WTC11 (cell line): ENCODE results near the gene D2HGDH. TPM values are rescaled to one million over a fixed set of nuclear protein-coding genes. Genes with fewer than 3 reads are reported as not detected.

Experiments used
- ATAC-seq: fragments of 200-7000 bp; cut with Tn5 transposase; 2 replicates; pipeline ENCODE4 v1.10.0; 2021; ENCODE audit warnings: mild to moderate bottlenecking, moderate library complexity
- CTCF ChIA-PET: fragments of 300-600 bp; sonication (Branson Sonifier 250); formaldehyde crosslinking; loops from one replicate; lab custom pipeline; 2021; ENCODE audit warnings: antibody characterized with exemption; lab: Charles Lee
- POLR2A ChIA-PET: fragments of 350-600 bp; sonication (Branson Sonifier 250); formaldehyde crosslinking; loops from one replicate; lab custom pipeline; 2021; ENCODE audit warnings: antibody characterized with exemption; lab: Charles Lee
- DNase-seq: peaks from one replicate; pipeline ENCODE4 v3.0.0; 2021; ENCODE audit warnings: low spot score
- H3K27ac Mint-ChIP-seq: 2 replicates; pipeline ENCODE4 v1.8.0; 2021; ENCODE audit warnings: mixed read lengths
- H3K27me3 Mint-ChIP-seq: 2 replicates; pipeline ENCODE4 v1.8.0; 2021; ENCODE audit warnings: low read depth, mild to moderate bottlenecking, moderate library complexity, mixed read lengths
- H3K36me3 Mint-ChIP-seq: 2 replicates; pipeline ENCODE4 v1.8.0; 2021; ENCODE audit warnings: mixed read lengths
- H3K4me1 Mint-ChIP-seq: 2 replicates; pipeline ENCODE4 v1.8.0; 2022; ENCODE audit warnings: mixed read lengths
- H3K4me3 Mint-ChIP-seq: 2 replicates; pipeline ENCODE4 v1.8.0; 2021; ENCODE audit warnings: mild to moderate bottlenecking, moderate library complexity, mixed read lengths
- H3K9me3 Mint-ChIP-seq: 2 replicates; pipeline ENCODE4 v1.8.0; 2021; ENCODE audit warnings: mixed read lengths
- ATF1 ChIP-seq: sonication (generic); formaldehyde crosslinking; IDR thresholded peaks from 2 replicates; pipeline ENCODE4 v1.8.1; 2023; ENCODE audit warnings: mild to moderate bottlenecking, moderate library complexity, missing genetic modification reagents
- ATF3 ChIP-seq: sonication (generic); formaldehyde crosslinking; conservative IDR thresholded peaks from 2 replicates; pipeline ENCODE4 v1.8.1; 2022; ENCODE audit warnings: mild to moderate bottlenecking, missing genetic modification reagents
- CBFB ChIP-seq: sonication (generic); formaldehyde crosslinking; IDR thresholded peaks from 2 replicates; pipeline ENCODE4 v1.8.1; 2022; ENCODE audit warnings: mild to moderate bottlenecking, low read depth, missing genetic modification reagents
- CDX4 ChIP-seq: fragments of 250-450 bp; sonication (Bioruptor Pico); IDR thresholded peaks from 2 replicates; pipeline ENCODE4 v1.9.0; 2021; ENCODE audit warnings: moderate library complexity, mild to moderate bottlenecking, inconsistent platforms, borderline replicate concordance
- E2F5 ChIP-seq: sonication (generic); formaldehyde crosslinking; IDR thresholded peaks from 2 replicates; pipeline ENCODE4 v1.8.1; 2022; ENCODE audit warnings: mild to moderate bottlenecking, moderate library complexity, missing genetic modification reagents
- ERG ChIP-seq: fragments of 250-450 bp; sonication (Bioruptor Pico); IDR thresholded peaks from 2 replicates; pipeline ENCODE4 v1.8.0; 2021; ENCODE audit warnings: mild to moderate bottlenecking
- ESRRA ChIP-seq: sonication (generic); formaldehyde crosslinking; IDR thresholded peaks from 2 replicates; pipeline ENCODE4 v1.8.1; 2022; ENCODE audit warnings: mild to moderate bottlenecking, missing genetic modification reagents, borderline replicate concordance
- FOXP1 ChIP-seq: sonication (generic); formaldehyde crosslinking; IDR thresholded peaks from 2 replicates; pipeline ENCODE4 v1.8.0; 2022; ENCODE audit warnings: missing genetic modification reagents, mild to moderate bottlenecking, moderate library complexity, borderline replicate concordance
- FOXP4 ChIP-seq: sonication (generic); formaldehyde crosslinking; IDR thresholded peaks from 2 replicates; pipeline ENCODE4 v1.8.0; 2022; ENCODE audit warnings: mild to moderate bottlenecking, missing genetic modification reagents
- HMGA2 ChIP-seq: fragments of 250-450 bp; sonication (Bioruptor Pico); IDR thresholded peaks from 2 replicates; pipeline ENCODE4 v1.4.0; 2021; ENCODE audit warnings: mild to moderate bottlenecking, moderate library complexity
- IRF2 ChIP-seq: sonication (generic); formaldehyde crosslinking; IDR thresholded peaks from 2 replicates; pipeline ENCODE4 v1.8.0; 2022; ENCODE audit warnings: low read depth, missing genetic modification reagents, borderline replicate concordance
- MXD4 ChIP-seq: fragments of 250-450 bp; sonication (Bioruptor Pico); IDR thresholded peaks from 2 replicates; pipeline ENCODE4 v1.8.0; 2021; ENCODE audit warnings: mild to moderate bottlenecking, moderate library complexity, borderline replicate concordance
- NFYB ChIP-seq: sonication (generic); formaldehyde crosslinking; conservative IDR thresholded peaks from 2 replicates; pipeline ENCODE4 v1.8.0; 2022; ENCODE audit warnings: low read depth, missing genetic modification reagents
- OVOL2 ChIP-seq: fragments of 250-450 bp; sonication (Bioruptor Pico); IDR thresholded peaks from 2 replicates; pipeline ENCODE4 v1.9.0; 2021; ENCODE audit warnings: mild to moderate bottlenecking, borderline replicate concordance
- RORB ChIP-seq: fragments of 250-450 bp; sonication (Bioruptor Pico); IDR thresholded peaks from 2 replicates; pipeline ENCODE4 v1.9.0; 2021; ENCODE audit warnings: mild to moderate bottlenecking
- STAT6 ChIP-seq: sonication (generic); formaldehyde crosslinking; conservative IDR thresholded peaks from 2 replicates; pipeline ENCODE4 v1.8.1; 2023; ENCODE audit warnings: mild to moderate bottlenecking, low read depth, missing genetic modification reagents, moderate library complexity
- ZBTB43 ChIP-seq: sonication (generic); formaldehyde crosslinking; IDR thresholded peaks from 2 replicates; pipeline ENCODE4 v1.8.1; 2023; ENCODE audit warnings: mild to moderate bottlenecking, missing genetic modification reagents
- ZNF416 ChIP-seq: fragments of 250-450 bp; sonication (Bioruptor Pico); IDR thresholded peaks from 2 replicates; pipeline ENCODE4 v1.9.0; 2021; ENCODE audit warnings: mild to moderate bottlenecking, inconsistent platforms
- ZNF671 ChIP-seq: fragments of 250-450 bp; sonication (Bioruptor Pico); IDR thresholded peaks from 2 replicates; pipeline ENCODE4 v1.8.0; 2021; ENCODE audit warnings: mild to moderate bottlenecking
- total RNA-seq: library from RNA; stranded (reverse); gene quantifications from 3 replicates; pipeline ENCODE4 v1.2.3, GENCODE V29; 2021

D2HGDH gene
- total RNA-seq, 1 experiment from 2014 or later: 22.7 TPM

- no peak for TF ChIP-seq CBFB
- TF ChIP-seq IRF2 (CRISPR knock-in tag): no peak
- no peak for TF ChIP-seq ZBTB43 (CRISPR knock-in tag)
- TF ChIP-seq ZNF416 (CRISPR knock-in tag): no peak
- no peak for TF ChIP-seq FOXP4 (CRISPR knock-in tag)
- no peak for TF ChIP-seq STAT6
- no peak for TF ChIP-seq ATF1
- TF ChIP-seq RORB (CRISPR knock-in tag): no peak
- no peak for TF ChIP-seq ERG (CRISPR knock-in tag)
- TF ChIP-seq ESRRA (CRISPR knock-in tag): no peak
- no peak for TF ChIP-seq MXD4 (CRISPR knock-in tag)
- no peak for TF ChIP-seq FOXP1
- no peak for TF ChIP-seq NFYB (CRISPR knock-in tag)
- no peak for TF ChIP-seq CDX4 (CRISPR knock-in tag)
- no peak for TF ChIP-seq ATF3 (CRISPR knock-in tag)
- no peak for TF ChIP-seq OVOL2 (CRISPR knock-in tag)
- no peak for TF ChIP-seq E2F5 (CRISPR knock-in tag)
- no peak for TF ChIP-seq HMGA2 (CRISPR knock-in tag)
- no peak for TF ChIP-seq ZNF671
- ChIA-PET POLR2A (no interaction called here), CTCF (no interaction called here)
- Mint-ChIP-seq H3K27me3 (no peaks in the 10 kb centered on the region), H3K4me3 (no peak overlapping the region), H3K4me1 (peaks cover 17% of the 10 kb centered on the region), H3K36me3 (no peaks in the 10 kb centered on the region), H3K9me3 (no peaks in the 10 kb centered on the region), H3K27ac (no peak overlapping the region)
- DNase-seq: no peak
- ATAC-seq: no peak
Measured at GRCh38 chr2:241767464-241768250, 33.2 kb downstream of the D2HGDH start.
